Activated CD8-positive, alpha-beta T cell treated with anti-CD3 and anti-CD28 coated beads for 36 hours (primary cell): ENCODE measurements around the gene PTPN2. TPM values are rescaled to one million over a fixed set of nuclear protein-coding genes. Genes with fewer than 3 reads are reported as not detected.

ENCODE experiments used
- ATAC-seq: fragments of 200-7000 bp; cut with Tn5 transposase; one replicate; pipeline ENCODE4 v1.10.0; 2021; ENCODE audit warnings: mild to moderate bottlenecking, moderate library complexity
- CTCF ChIA-PET: fragments of 350-600 bp; sonication (Branson Sonifier 250); formaldehyde crosslinking; loops from one replicate; lab custom pipeline; 2021; ENCODE audit warnings: antibody characterized with exemption; lab: Charles Lee
- POLR2A ChIA-PET: fragments of 350-600 bp; sonication (Branson Sonifier 250); formaldehyde crosslinking; loops from one replicate; lab custom pipeline; 2021; ENCODE audit warnings: antibody characterized with exemption; lab: Charles Lee
- DNase-seq: peaks from one replicate; pipeline ENCODE4 v3.0.0-alpha.2; 2020
- H3K27ac Mint-ChIP-seq: one replicate; pipeline ENCODE4 v1.8.0; 2021; ENCODE audit warnings: mild to moderate bottlenecking, mixed read lengths
- H3K27me3 Mint-ChIP-seq: one replicate; pipeline ENCODE4 v1.8.0; 2021; ENCODE audit warnings: mixed read lengths
- H3K36me3 Mint-ChIP-seq: one replicate; pipeline ENCODE4 v1.8.0; 2021; ENCODE audit warnings: low read depth, mixed read lengths
- H3K4me1 Mint-ChIP-seq: one replicate; pipeline ENCODE4 v1.8.0; 2021; ENCODE audit warnings: low read depth, mixed read lengths
- H3K4me3 Mint-ChIP-seq: one replicate; pipeline ENCODE4 v1.8.0; 2021; ENCODE audit warnings: mild to moderate bottlenecking, moderate library complexity, mixed read lengths
- H3K9me3 Mint-ChIP-seq: one replicate; pipeline ENCODE4 v1.8.0; 2021; ENCODE audit warnings: mixed read lengths
- intact Hi-C: fragments of 100-400 bp; cut with micrococcal nuclease; formaldehyde crosslinking; loops from one replicate; pipeline ENCODE4 v1.10.0; 2022
- total RNA-seq, 2 experiments: library from RNA; stranded (reverse); gene quantifications; one replicate each; pipeline ENCODE4 v1.2.3, GENCODE V29; 2021
- TF ChIP-seq, protein P1 (sequence below): fragments of 200-600 bp; IDR thresholded peaks from one replicate; pipeline ENCODE4 v1.8.0; 2022; ENCODE audit warnings: antibody characterized with exemption, mild to moderate bottlenecking

Gene PTPN2
- total RNA-seq, 2 experiments from 2014 or later = 50.8 to 55.8 TPM

DNA sequence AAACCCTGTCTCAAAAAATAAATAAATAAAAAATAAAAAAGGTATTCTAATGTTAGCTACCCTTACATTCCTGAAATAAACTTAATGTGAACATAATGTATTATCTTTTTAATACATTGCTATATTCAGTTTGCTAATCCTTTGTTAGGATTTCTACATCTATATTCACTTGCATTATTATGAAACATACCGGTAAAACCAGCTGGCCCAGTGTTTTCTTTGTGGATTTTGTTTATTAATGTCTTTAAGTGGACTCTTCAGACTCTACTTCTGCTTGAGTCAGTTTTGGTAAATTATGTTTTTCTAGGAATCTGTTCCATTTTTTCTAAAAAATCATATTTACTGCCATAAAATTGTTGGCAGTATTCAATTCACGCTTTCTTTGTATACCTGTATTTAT, 34.5 kb downstream of the PTPN2 start:
- H3K4me3 Mint-ChIP-seq = no peak overlapping the region
- intact Hi-C loops = no loop called here
- H3K4me1 Mint-ChIP-seq = peaks cover 42% of the 10 kb centered on the region
- no peak overlapping the region for H3K27ac Mint-ChIP-seq
- no peak for DNase-seq
- H3K27me3 Mint-ChIP-seq = no peaks in the 10 kb centered on the region
- H3K9me3 Mint-ChIP-seq = no peaks in the 10 kb centered on the region
- TF ChIP-seq, protein P1, sequence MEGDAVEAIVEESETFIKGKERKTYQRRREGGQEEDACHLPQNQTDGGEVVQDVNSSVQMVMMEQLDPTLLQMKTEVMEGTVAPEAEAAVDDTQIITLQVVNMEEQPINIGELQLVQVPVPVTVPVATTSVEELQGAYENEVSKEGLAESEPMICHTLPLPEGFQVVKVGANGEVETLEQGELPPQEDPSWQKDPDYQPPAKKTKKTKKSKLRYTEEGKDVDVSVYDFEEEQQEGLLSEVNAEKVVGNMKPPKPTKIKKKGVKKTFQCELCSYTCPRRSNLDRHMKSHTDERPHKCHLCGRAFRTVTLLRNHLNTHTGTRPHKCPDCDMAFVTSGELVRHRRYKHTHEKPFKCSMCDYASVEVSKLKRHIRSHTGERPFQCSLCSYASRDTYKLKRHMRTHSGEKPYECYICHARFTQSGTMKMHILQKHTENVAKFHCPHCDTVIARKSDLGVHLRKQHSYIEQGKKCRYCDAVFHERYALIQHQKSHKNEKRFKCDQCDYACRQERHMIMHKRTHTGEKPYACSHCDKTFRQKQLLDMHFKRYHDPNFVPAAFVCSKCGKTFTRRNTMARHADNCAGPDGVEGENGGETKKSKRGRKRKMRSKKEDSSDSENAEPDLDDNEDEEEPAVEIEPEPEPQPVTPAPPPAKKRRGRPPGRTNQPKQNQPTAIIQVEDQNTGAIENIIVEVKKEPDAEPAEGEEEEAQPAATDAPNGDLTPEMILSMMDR = no peak
- POLR2A ChIA-PET = interaction anchor here (1.4 kb wide), 1 partner anchor 12 kb away, joined by 3 read pairs; no protein-coding TSS in a partner anchor
- peaks cover 26% of the 10 kb centered on the region for H3K36me3 Mint-ChIP-seq
- CTCF ChIA-PET = interaction anchor here (2.1 kb wide), 1 partner anchor 34 kb away, joined by 4 read pairs; the partner anchor contains the start of gene PTPN2
- no peak for ATAC-seq

DNA sequence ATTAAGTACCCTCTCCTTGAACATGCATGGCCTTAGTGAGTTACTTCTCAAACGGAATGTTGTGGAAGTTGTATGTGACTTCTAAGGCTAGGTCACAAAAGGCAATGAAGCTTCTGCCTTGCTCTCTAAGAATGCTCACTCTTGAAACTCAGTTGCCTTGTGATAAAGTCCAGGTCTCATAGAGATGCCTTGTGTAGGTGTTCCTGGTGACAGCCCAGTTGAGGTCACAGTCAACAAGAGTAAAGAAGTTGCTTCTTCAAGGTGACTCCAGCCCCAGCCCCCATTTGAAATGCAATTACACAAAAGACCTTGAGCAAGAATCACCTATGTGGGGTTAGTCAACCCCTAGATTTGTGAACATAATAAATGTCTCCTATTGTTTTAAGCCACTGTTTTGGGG, 35.6 kb downstream of the PTPN2 start:
- Mint-ChIP-seq H3K27me3 (no peaks in the 10 kb centered on the region), H3K36me3 (peaks cover 19% of the 10 kb centered on the region), H3K9me3 (no peaks in the 10 kb centered on the region), H3K4me1 (peaks cover 45% of the 10 kb centered on the region), H3K27ac (no peak overlapping the region), H3K4me3 (no peak overlapping the region)
- no peak for DNase-seq
- CTCF ChIA-PET = interaction anchor here (2.1 kb wide), 1 partner anchor 35 kb away, joined by 4 read pairs; the partner anchor contains the start of gene PTPN2
- intact Hi-C loops = no loop called here
- TF ChIP-seq, protein P1 = no peak
- no peak for ATAC-seq
- POLR2A ChIA-PET = no interaction called here

DNA sequence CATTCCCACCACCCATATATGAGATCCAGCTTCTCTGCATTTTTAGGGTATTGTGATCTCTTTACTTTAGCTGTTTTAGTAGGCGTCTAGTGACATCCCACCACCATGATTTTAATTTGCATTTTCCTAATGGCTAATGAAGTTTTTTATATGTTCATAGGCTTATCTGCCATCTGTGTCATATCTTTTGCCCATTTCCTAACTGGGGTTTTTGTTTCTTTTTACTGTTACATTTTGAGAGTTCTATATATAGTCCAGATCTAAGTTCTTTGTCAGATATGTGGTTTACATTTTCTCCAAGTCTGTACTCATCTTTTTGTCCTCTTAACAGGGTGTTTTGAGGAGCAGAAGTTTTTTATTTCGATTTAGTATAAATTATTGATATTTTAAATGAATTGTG, 39.6 kb downstream of the PTPN2 start:
- TF ChIP-seq, protein P1 = no peak
- peaks cover 73% of the 10 kb centered on the region for H3K4me1 Mint-ChIP-seq
- CTCF ChIA-PET = interaction anchor here (0.9 to 1.3 kb wide), 3 partner anchors 9 to 90 kb away, joined by 4 to 5 read pairs (median 4); no protein-coding TSS in a partner anchor
- no peak overlapping the region for H3K4me3 Mint-ChIP-seq
- H3K27me3 Mint-ChIP-seq = no peaks in the 10 kb centered on the region
- H3K27ac Mint-ChIP-seq = peak overlapping the region; percentile 57
- intact Hi-C loops = loop anchor here (5.0 kb wide), 1 partner anchor 38 kb away; the partner anchor contains the start of gene PTPN2
- POLR2A ChIA-PET = no interaction called here
- H3K9me3 Mint-ChIP-seq = no peaks in the 10 kb centered on the region
- peaks cover 19% of the 10 kb centered on the region for H3K36me3 Mint-ChIP-seq
- DNase-seq (no peak), ATAC-seq (no peak)

DNA sequence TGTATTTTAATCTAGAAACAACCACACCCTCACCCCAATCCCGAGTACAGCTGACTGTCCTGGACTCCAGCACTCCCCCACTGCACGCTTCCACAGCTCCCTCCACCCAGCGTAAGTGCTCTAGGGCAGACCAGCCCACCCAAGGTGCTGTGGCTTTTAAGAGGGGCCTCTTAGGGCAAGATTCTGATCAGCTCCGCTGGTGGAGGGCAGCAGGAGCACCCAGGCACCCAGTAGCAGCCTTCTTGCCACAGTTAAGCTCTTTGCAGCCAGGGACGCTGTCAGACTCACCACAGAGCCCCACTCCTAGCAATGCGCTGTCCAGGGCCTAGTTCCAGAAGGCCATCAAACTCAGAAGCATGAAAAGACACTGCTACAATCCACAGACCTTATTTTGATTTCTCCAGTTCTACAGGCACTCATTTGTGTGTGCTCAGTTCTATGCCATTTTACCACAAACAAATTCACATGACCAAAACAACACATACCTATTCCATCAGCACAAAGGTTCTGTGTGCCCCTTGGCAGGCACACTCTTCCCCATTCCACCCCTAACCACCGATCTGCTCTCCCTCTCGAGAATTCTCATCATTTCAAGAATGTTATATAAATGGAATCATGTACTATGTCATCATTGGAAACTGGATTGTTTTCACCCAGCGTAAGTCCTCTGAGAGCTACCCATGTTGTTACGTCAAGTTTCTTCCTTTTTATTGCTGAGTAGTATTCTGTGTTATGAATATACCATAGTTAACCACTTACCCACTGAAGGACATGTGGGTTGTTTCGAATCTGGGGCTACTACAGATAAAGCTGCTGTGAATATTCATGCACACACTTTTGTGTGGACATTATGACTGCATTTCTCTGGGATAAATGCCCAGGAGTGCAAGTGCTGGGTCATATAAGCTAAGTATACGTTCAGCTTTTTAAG, 40.4 kb downstream of the PTPN2 start:
- Mint-ChIP-seq H3K4me1 (peaks cover 74% of the 10 kb centered on the region), H3K27me3 (no peaks in the 10 kb centered on the region), H3K4me3 (no peak overlapping the region), H3K27ac (peak overlapping the region; percentile 11), H3K36me3 (peaks cover 19% of the 10 kb centered on the region), H3K9me3 (no peaks in the 10 kb centered on the region)
- TF ChIP-seq, protein P1 = no peak
- ChIA-PET CTCF (interaction anchor here (0.9 to 1.3 kb wide), 3 partner anchors 9 to 91 kb away, joined by 4 to 5 read pairs (median 4); no protein-coding TSS in a partner anchor), POLR2A (interaction anchor here (1.1 kb wide), 1 partner anchor 21 kb away, joined by 3 read pairs; no protein-coding TSS in a partner anchor)
- ATAC-seq = no peak
- intact Hi-C loops = loop anchor here (5.0 kb wide), 1 partner anchor 39 kb away; the partner anchor contains the start of gene PTPN2
- DNase-seq = no peak
